ENCODE results near the gene DNAJB1. TPM values are rescaled to one million over a fixed set of nuclear protein-coding genes. Genes with fewer than 3 reads are reported as not detected.

DNAJB1 gene
- total and polyA plus RNA-seq, 2 of the 13 experiments (the other 11 are each of a cell fraction or from before 2014, with no cell fraction given) = 87.5 to 97.3 TPM

DNA sequence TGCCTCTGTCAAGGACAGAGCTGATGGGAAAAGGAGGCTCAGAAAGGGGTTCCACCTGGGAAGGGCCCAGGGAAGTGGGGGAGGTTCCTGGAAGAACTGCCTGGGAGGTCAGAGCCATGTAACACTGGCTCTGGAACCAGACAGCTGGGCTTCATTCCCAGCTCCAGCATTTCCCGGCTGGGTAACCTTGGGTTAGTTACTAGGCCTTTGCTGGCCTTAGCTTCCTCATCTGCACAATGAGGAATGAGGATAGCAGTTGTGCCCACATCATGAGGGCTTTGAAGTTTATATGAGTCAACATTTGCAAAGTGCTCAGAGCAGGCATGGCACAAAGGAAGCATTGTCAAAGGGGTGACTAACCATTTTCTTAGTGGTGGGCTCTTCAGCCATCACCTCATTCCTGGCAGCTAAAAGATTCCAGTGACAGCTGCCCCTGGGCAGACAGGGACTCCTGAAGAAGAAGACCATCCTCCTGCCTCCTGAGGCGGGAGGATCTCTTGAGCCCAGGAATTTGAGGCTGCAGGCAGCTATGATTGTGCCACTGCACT, 1.7 kb upstream of the DNAJB1 start (continued):
- TF ChIP-seq ZNF232 (CRISPR knock-in tag; IDR thresholded peaks at IDR 0.05; ENCODE audit: borderline replicate concordance) = 0 out of 2 replicates have a peak, but pooled peaks have one; percentile 21
- TF ChIP-seq, protein P1, sequence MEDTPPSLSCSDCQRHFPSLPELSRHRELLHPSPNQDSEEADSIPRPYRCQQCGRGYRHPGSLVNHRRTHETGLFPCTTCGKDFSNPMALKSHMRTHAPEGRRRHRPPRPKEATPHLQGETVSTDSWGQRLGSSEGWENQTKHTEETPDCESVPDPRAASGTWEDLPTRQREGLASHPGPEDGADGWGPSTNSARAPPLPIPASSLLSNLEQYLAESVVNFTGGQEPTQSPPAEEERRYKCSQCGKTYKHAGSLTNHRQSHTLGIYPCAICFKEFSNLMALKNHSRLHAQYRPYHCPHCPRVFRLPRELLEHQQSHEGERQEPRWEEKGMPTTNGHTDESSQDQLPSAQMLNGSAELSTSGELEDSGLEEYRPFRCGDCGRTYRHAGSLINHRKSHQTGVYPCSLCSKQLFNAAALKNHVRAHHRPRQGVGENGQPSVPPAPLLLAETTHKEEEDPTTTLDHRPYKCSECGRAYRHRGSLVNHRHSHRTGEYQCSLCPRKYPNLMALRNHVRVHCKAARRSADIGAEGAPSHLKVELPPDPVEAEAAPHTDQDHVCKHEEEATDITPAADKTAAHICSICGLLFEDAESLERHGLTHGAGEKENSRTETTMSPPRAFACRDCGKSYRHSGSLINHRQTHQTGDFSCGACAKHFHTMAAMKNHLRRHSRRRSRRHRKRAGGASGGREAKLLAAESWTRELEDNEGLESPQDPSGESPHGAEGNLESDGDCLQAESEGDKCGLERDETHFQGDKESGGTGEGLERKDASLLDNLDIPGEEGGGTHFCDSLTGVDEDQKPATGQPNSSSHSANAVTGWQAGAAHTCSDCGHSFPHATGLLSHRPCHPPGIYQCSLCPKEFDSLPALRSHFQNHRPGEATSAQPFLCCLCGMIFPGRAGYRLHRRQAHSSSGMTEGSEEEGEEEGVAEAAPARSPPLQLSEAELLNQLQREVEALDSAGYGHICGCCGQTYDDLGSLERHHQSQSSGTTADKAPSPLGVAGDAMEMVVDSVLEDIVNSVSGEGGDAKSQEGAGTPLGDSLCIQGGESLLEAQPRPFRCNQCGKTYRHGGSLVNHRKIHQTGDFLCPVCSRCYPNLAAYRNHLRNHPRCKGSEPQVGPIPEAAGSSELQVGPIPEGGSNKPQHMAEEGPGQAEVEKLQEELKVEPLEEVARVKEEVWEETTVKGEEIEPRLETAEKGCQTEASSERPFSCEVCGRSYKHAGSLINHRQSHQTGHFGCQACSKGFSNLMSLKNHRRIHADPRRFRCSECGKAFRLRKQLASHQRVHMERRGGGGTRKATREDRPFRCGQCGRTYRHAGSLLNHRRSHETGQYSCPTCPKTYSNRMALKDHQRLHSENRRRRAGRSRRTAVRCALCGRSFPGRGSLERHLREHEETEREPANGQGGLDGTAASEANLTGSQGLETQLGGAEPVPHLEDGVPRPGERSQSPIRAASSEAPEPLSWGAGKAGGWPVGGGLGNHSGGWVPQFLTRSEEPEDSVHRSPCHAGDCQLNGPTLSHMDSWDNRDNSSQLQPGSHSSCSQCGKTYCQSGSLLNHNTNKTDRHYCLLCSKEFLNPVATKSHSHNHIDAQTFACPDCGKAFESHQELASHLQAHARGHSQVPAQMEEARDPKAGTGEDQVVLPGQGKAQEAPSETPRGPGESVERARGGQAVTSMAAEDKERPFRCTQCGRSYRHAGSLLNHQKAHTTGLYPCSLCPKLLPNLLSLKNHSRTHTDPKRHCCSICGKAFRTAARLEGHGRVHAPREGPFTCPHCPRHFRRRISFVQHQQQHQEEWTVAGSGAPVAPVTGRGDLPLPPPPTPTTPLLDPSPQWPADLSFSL (CRISPR knock-in tag; IDR thresholded peaks at IDR 0.05) = no peak
- TF ChIP-seq SRSF1 (optimal IDR thresholded peaks at IDR 0.05; ENCODE audit: low read depth, low read length) = no peak
- peak; percentile 33; the same call in 1 of the 2 replicates for TF ChIP-seq SIX1 (CRISPR knock-in tag; IDR thresholded peaks at IDR 0.05; ENCODE audit: borderline replicate concordance)
- TF ChIP-seq, protein P2, sequence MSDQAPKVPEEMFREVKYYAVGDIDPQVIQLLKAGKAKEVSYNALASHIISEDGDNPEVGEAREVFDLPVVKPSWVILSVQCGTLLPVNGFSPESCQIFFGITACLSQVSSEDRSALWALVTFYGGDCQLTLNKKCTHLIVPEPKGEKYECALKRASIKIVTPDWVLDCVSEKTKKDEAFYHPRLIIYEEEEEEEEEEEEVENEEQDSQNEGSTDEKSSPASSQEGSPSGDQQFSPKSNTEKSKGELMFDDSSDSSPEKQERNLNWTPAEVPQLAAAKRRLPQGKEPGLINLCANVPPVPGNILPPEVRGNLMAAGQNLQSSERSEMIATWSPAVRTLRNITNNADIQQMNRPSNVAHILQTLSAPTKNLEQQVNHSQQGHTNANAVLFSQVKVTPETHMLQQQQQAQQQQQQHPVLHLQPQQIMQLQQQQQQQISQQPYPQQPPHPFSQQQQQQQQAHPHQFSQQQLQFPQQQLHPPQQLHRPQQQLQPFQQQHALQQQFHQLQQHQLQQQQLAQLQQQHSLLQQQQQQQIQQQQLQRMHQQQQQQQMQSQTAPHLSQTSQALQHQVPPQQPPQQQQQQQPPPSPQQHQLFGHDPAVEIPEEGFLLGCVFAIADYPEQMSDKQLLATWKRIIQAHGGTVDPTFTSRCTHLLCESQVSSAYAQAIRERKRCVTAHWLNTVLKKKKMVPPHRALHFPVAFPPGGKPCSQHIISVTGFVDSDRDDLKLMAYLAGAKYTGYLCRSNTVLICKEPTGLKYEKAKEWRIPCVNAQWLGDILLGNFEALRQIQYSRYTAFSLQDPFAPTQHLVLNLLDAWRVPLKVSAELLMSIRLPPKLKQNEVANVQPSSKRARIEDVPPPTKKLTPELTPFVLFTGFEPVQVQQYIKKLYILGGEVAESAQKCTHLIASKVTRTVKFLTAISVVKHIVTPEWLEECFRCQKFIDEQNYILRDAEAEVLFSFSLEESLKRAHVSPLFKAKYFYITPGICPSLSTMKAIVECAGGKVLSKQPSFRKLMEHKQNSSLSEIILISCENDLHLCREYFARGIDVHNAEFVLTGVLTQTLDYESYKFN (CRISPR knock-in tag; conservative IDR thresholded peaks at IDR 0.05) = peak; percentile 81
- no peak for TF ChIP-seq RARG (CRISPR knock-in tag; IDR thresholded peaks at IDR 0.05; ENCODE audit: low read depth)
- peak; percentile 43 for TF ChIP-seq GATAD1 (CRISPR knock-in tag; IDR thresholded peaks at IDR 0.05)
- peak in 1 of 2 experiments; percentile 6; a peak in 1 of 4 replicates for TF ChIP-seq NR2F1 (CRISPR knock-in tag; IDR thresholded peaks at IDR 0.05)
- TF ChIP-seq ZNF441 (CRISPR knock-in tag; IDR thresholded peaks at IDR 0.05; ENCODE audit: borderline replicate concordance) = no peak
- no peak for TF ChIP-seq DR1 (CRISPR knock-in tag; IDR thresholded peaks at IDR 0.05)
- no peak for TF ChIP-seq ZNF713 (CRISPR knock-in tag; IDR thresholded peaks at IDR 0.05)
- TF ChIP-seq TCF7 (IDR thresholded peaks at IDR 0.05; ENCODE audit: low read depth) = peak; percentile 92
- TF ChIP-seq, protein P3, sequence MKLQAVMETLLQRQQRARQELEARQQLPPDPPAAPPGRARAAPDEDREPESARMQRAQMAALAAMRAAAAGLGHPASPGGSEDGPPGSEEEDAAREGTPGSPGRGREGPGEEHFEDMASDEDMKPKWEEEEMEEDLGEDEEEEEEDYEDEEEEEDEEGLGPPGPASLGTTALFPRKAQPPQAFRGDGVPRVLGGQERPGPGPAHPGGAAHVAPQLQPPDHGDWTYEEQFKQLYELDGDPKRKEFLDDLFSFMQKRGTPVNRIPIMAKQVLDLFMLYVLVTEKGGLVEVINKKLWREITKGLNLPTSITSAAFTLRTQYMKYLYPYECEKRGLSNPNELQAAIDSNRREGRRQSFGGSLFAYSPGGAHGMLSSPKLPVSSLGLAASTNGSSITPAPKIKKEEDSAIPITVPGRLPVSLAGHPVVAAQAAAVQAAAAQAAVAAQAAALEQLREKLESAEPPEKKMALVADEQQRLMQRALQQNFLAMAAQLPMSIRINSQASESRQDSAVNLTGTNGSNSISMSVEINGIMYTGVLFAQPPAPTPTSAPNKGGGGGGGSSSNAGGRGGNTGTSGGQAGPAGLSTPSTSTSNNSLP (IDR thresholded peaks at IDR 0.05; ENCODE audit: low read depth, low read length) = no peak
- TF ChIP-seq NFIC (IDR thresholded peaks at IDR 0.05; ENCODE audit: low read length) = peak; percentile 42; the same call in 1 of the 2 replicates
- TF ChIP-seq PAWR (CRISPR knock-in tag; IDR thresholded peaks at IDR 0.05; ENCODE audit: borderline replicate concordance) = no peak
- no peak for TF ChIP-seq ZNF230 (CRISPR knock-in tag; IDR thresholded peaks at IDR 0.05)
